Ectodermal cell (in vitro differentiated cells): ENCODE data around the gene TMEM19.
"Not testable (repeated sequence)": the region's sequence is repeated elsewhere in the genome, so short reads cannot be mapped to it uniquely, and the experiment has no call there.

ENCODE experiments used
- H3K27ac ChIP-seq: 2 replicates; pipeline ENCODE4 v1.7.0; 2013; ENCODE audit warnings: mild to moderate bottlenecking, low read depth, low read length; ENCODE audit not compliant: insufficient read depth, poor library complexity, severe bottlenecking
- H3K27me3 ChIP-seq: 2 replicates; pipeline ENCODE4 v1.7.0; 2013; ENCODE audit warnings: mild to moderate bottlenecking, low read length; ENCODE audit not compliant: insufficient read depth, control insufficient read depth, poor library complexity, severe bottlenecking
- H3K36me3 ChIP-seq: one replicate; pipeline ENCODE4 v1.7.0; 2013; ENCODE audit warnings: low read length; ENCODE audit not compliant: control insufficient read depth, insufficient read depth
- H3K4me1 ChIP-seq: one replicate; pipeline ENCODE4 v1.7.0; 2013; ENCODE audit warnings: low read length; ENCODE audit not compliant: control insufficient read depth, insufficient read depth
- H3K4me3 ChIP-seq: 2 replicates; pipeline ENCODE4 v1.7.0; 2013; ENCODE audit warnings: low read depth, low read length, control low read depth; ENCODE audit not compliant: insufficient read depth
- H3K9me3 ChIP-seq: 2 replicates; pipeline ENCODE4 v1.7.0; 2013; ENCODE audit warnings: mild to moderate bottlenecking, low read length, moderate library complexity; ENCODE audit not compliant: control insufficient read depth
- WGBS, 2 experiments: methylation state at CpG; one replicate each; pipeline ENCODE4 v1.1.7; 2013; ENCODE audit warnings: missing lambda C conversion rate in 2 of 2; 5-methylcytosine and 5-hydroxymethylcytosine counted together

The TMEM19 gene

GRCh38 chr12:71687172-71687571 is 1.3 kb downstream of the TMEM19 start:
- H3K4me1 ChIP-seq, H3K27ac ChIP-seq, H3K9me3 ChIP-seq, H3K27me3 ChIP-seq, H3K36me3 ChIP-seq: not testable (repeated sequence)
- 92 to 95% methylated on average over 11 of the region's 11 CpGs for WGBS, 2 experiments
- peak overlapping the region; percentile 66 for H3K4me3 ChIP-seq

DNA sequence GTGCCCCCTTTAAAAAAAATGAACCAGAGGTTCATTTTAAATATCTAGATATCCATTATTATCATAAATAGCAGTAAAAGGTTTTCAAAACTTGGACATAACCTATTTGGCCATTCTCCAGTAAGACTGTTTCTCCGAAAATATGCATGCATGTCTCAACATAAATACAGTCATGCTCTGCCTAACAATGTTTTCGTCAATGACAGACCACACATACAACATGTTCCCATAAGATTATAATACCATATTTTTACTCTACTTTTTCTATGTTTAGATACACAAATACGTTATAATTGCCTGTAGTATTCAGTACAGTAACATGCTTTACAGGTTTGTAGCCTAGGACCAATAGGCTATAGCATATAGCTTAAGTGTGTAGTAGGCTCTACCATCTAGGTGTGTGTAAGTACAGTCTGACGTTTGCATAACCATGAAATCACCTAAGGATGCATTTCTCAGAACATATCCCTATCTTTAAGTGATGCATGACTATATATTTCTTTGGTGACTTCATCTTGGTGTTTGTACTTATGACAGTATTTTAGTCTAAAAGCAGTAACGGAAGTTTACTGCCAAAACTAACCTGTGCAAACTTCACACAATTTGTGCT is 3.2 kb downstream of the TMEM19 start:
- no peaks in the 10 kb centered on the region for H3K27me3 ChIP-seq
- no peaks in the 10 kb centered on the region for H3K4me1 ChIP-seq
- H3K27ac ChIP-seq: no peak overlapping the region
- H3K4me3 ChIP-seq: no peak overlapping the region
- H3K9me3 ChIP-seq: no peaks in the 10 kb centered on the region
- WGBS, 2 experiments: 80 to 91% methylated on average over 3 to 5 of the region's 5 CpGs
- no peaks in the 10 kb centered on the region for H3K36me3 ChIP-seq

- H3K9me3 ChIP-seq: no peaks in the 10 kb centered on the region
- no peaks in the 10 kb centered on the region for H3K4me1 ChIP-seq
- no peaks in the 10 kb centered on the region for H3K36me3 ChIP-seq
- no peak overlapping the region for H3K27ac ChIP-seq
- H3K27me3 ChIP-seq: no peaks in the 10 kb centered on the region
- no peak overlapping the region for H3K4me3 ChIP-seq
- WGBS, 2 experiments: 83 to 88% methylated on average over 3 to 4 of the region's 4 CpGs
Observed at GRCh38 chr12:71691504-71692129, 5.7 kb downstream of the TMEM19 start.

GRCh38 chr12:71693126-71693525 is 7.2 kb downstream of the TMEM19 start:
- Histone ChIP-seq H3K4me3 (no peak overlapping the region), H3K9me3 (no peaks in the 10 kb centered on the region)
- WGBS, 2 experiments: 94 to 95% methylated on average over 7 of the region's 7 CpGs

DNA sequence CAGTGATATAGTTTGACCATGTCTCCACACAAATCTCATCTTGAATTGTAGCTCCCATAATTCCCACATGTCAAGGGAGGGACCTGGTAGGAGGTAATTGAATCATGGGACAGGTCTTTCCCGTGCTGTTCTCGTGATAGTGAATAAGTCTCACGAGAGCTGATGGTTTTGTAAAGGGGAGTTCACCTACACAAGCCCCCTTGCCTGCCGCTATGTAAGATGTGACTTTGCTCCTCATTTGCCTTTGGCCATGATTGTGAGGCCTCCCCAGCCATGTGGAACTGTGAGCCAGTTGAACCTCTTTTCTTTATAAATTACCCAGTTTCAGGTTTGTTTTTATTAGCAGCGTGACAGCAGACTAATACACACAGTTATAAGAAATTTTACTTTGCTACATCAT is 7.8 kb downstream of the TMEM19 start:
- H3K27me3 ChIP-seq, H3K27ac ChIP-seq, H3K36me3 ChIP-seq, H3K9me3 ChIP-seq, H3K4me1 ChIP-seq, H3K4me3 ChIP-seq: not testable (repeated sequence)
- 92 to 95% methylated on average over 5 of the region's 5 CpGs for WGBS, 2 experiments

More at GRCh38 chr12:71693126-71693525, 7.2 kb downstream of the TMEM19 start:
- Histone ChIP-seq H3K36me3 (no peaks in the 10 kb centered on the region), H3K27ac (no peak overlapping the region), H3K27me3 (no peaks in the 10 kb centered on the region), H3K4me1 (no peaks in the 10 kb centered on the region)

- H3K36me3 ChIP-seq: peaks cover 3% of the 10 kb centered on the region
- no peaks in the 10 kb centered on the region for H3K9me3 ChIP-seq
- H3K27me3 ChIP-seq: no peaks in the 10 kb centered on the region
- WGBS, 2 experiments: 87 to 92% methylated on average over 1 of the region's 1 CpG
- no peak overlapping the region for H3K27ac ChIP-seq
- H3K4me1 ChIP-seq: no peaks in the 10 kb centered on the region
- no peak overlapping the region for H3K4me3 ChIP-seq
Observed at GRCh38 chr12:71694099-71694820, 8.4 kb downstream of the TMEM19 start.

- no peaks in the 10 kb centered on the region for H3K9me3 ChIP-seq
- H3K4me3 ChIP-seq: no peak overlapping the region
- no peaks in the 10 kb centered on the region for H3K27me3 ChIP-seq
- H3K4me1 ChIP-seq: no peaks in the 10 kb centered on the region
- WGBS, 2 experiments: 90 to 100% methylated on average over 1 of the region's 1 CpG
- peaks cover 5% of the 10 kb centered on the region for H3K36me3 ChIP-seq
- no peak overlapping the region for H3K27ac ChIP-seq
Observed at GRCh38 chr12:71695782-71696181, 9.9 kb downstream of the TMEM19 start.

GRCh38 chr12:71702181-71702580 is 16.3 kb downstream of the TMEM19 start:
- not testable (repeated sequence) for H3K36me3 ChIP-seq, H3K27ac ChIP-seq, H3K9me3 ChIP-seq, H3K4me1 ChIP-seq, H3K4me3 ChIP-seq, H3K27me3 ChIP-seq
- WGBS, 2 experiments: 92 to 94% methylated on average over 8 of the region's 8 CpGs

DNA sequence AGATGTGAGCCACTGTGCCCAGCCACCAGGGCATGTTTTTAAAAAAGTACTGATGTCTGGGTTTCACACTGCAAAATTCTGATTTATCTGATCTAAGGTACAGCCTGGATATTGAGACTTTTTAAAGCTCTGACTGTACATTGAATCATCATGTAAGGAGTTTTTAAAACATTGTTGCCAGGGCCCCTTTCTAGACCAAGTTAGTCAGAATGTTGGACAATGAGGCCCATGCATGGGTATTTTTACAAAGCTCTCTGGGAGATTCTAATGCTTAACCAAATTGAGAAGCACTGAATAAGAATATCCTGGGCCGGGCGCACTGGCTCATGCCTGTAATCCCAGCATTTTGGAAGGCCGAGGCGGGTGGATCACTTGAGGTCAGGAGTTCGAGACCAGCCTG is 16.7 kb downstream of the TMEM19 start:
- 92 to 96% methylated on average over 5 of the region's 5 CpGs for WGBS, 2 experiments
- Histone ChIP-seq H3K27ac (no peak overlapping the region), H3K4me1 (no peaks in the 10 kb centered on the region), H3K4me3 (no peak overlapping the region), H3K27me3 (no peaks in the 10 kb centered on the region), H3K36me3 (peaks cover 5% of the 10 kb centered on the region), H3K9me3 (no peaks in the 10 kb centered on the region)

DNA sequence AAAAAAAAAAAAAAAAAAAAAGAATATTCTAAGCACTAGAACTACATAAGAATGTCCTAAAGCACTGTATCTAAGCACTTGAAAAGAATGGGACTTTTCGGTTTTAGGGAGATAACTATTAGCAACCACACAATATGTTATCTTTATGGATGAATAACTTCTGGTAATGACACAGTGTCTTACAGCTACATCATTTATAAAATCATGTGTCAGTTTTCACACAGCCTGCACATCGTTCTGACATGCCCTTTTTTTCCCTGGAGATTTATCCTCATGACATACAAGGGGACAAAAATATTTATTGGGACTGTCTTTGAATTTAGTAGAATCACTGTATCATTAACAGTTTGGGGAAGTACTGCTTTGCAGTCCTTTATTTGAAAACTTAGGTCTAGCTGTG is 17.3 kb downstream of the TMEM19 start:
- Histone ChIP-seq H3K9me3 (no peaks in the 10 kb centered on the region), H3K36me3 (peaks cover 5% of the 10 kb centered on the region), H3K4me3 (no peak overlapping the region), H3K4me1 (no peaks in the 10 kb centered on the region), H3K27me3 (no peaks in the 10 kb centered on the region), H3K27ac (no peak overlapping the region)
- 82 to 97% methylated on average over 1 to 2 of the region's 2 CpGs for WGBS, 2 experiments
